Neural cell (in vitro differentiated cells): ENCODE data around the gene KRTAP8-1. TPM values are rescaled to one million over a fixed set of nuclear protein-coding genes. Genes with fewer than 3 reads are reported as not detected.

Experiments
- H2AFZ ChIP-seq: fragments of 200-600, 300-800 bp; sonication (generic), shearing (Covaris generic); 2 replicates; pipeline ENCODE4 v1.6.0; 2014; ENCODE audit warnings: low read depth, mild to moderate bottlenecking, antibody characterized with exemption, low read length, moderate library complexity
- H3F3A ChIP-seq: fragments of 200-600 bp; shearing (Covaris generic); 2 replicates; pipeline ENCODE4 v1.6.1; 2016; ENCODE audit warnings: mild to moderate bottlenecking, moderate library complexity, mixed read lengths, antibody characterized with exemption, low read length; ENCODE audit not compliant: insufficient read depth, poor library complexity, severe bottlenecking
- H3K27ac ChIP-seq: fragments of 200-600, 300-800 bp; sonication (generic), shearing (Covaris generic); 2 replicates; pipeline ENCODE4 v1.5.1; 2014; ENCODE audit warnings: mild to moderate bottlenecking, low read length, moderate library complexity
- H3K27me3 ChIP-seq: fragments of 300-800, 200-600 bp; sonication (generic), shearing (Covaris generic); 2 replicates; pipeline ENCODE4 v1.6.0; 2014; ENCODE audit warnings: mild to moderate bottlenecking, low read depth, low read length, moderate library complexity; ENCODE audit not compliant: insufficient read depth
- H3K36me3 ChIP-seq: fragments of 300-800, 200-600 bp; sonication (generic), shearing (Covaris generic); 2 replicates; pipeline ENCODE4 v1.5.1; 2014; ENCODE audit warnings: mild to moderate bottlenecking, antibody characterized with exemption, low read length, moderate library complexity; ENCODE audit not compliant: insufficient read depth
- H3K4me2 ChIP-seq: fragments of 300-800, 200-600 bp; sonication (generic), shearing (Covaris generic); 2 replicates; pipeline ENCODE4 v1.6.0; 2014; ENCODE audit warnings: mild to moderate bottlenecking, low read length
- H3K4me3 ChIP-seq: fragments of 300-800, 200-600 bp; sonication (generic), shearing (Covaris generic); 2 replicates; pipeline ENCODE4 v1.5.1; 2014; ENCODE audit warnings: mild to moderate bottlenecking, low read length, moderate library complexity
- H3K79me2 ChIP-seq: fragments of 200-600 bp; shearing (Covaris generic); replicated peaks from 2 replicates; pipeline ENCODE4 v1.6.0; 2014; ENCODE audit warnings: mild to moderate bottlenecking, low read length, moderate library complexity; ENCODE audit not compliant: insufficient read depth
- H3K9ac ChIP-seq: fragments of 300-800, 200-600 bp; sonication (generic), shearing (Covaris generic); 2 replicates; pipeline ENCODE4 v1.6.1; 2016; ENCODE audit warnings: mild to moderate bottlenecking, low read length, mixed read lengths
- H3K9me2 ChIP-seq: fragments of 200-600 bp; shearing (Covaris generic); 2 replicates; pipeline ENCODE4 v1.6.1; 2016; ENCODE audit warnings: mild to moderate bottlenecking, low read length, mixed read lengths; ENCODE audit not compliant: insufficient read depth
- H3K9me3 ChIP-seq: fragments of 200-600, 300-800 bp; sonication (generic), shearing (Covaris generic); 2 replicates; pipeline ENCODE4 v1.6.1; 2016; ENCODE audit warnings: mild to moderate bottlenecking, mixed run types, low read length, moderate library complexity, mixed read lengths
- H4K20me1 ChIP-seq: fragments of 200-600 bp; shearing (Covaris generic); 2 replicates; pipeline ENCODE4 v1.6.1; 2016; ENCODE audit warnings: mild to moderate bottlenecking, mixed run types; ENCODE audit not compliant: insufficient read depth
- EP300 ChIP-seq: fragments of 450-650 bp; conservative IDR thresholded peaks from 2 replicates; pipeline ENCODE4 v1.6.1; 2014; ENCODE audit warnings: antibody characterized with exemption, mild to moderate bottlenecking, moderate library complexity; ENCODE audit not compliant: poor library complexity, severe bottlenecking
- EZH2 ChIP-seq: fragments of 200-600, 300-800 bp; shearing (Covaris generic), sonication (generic); IDR thresholded peaks from 2 replicates; pipeline ENCODE4 v1.6.1; 2014; ENCODE audit warnings: antibody characterized with exemption, low read length, borderline replicate concordance, mild to moderate bottlenecking; ENCODE audit not compliant: insufficient read depth, poor library complexity, severe bottlenecking
- MXI1 ChIP-seq: fragments of 450-650 bp; conservative IDR thresholded peaks from 2 replicates; pipeline ENCODE4 v1.6.1; 2014; ENCODE audit warnings: antibody characterized with exemption, mild to moderate bottlenecking; ENCODE audit not compliant: poor library complexity, severe bottlenecking
- POLR2AphosphoS5 ChIP-seq: IDR thresholded peaks from 2 replicates; pipeline ENCODE4 v1.6.1; 2012
- RAD21 ChIP-seq: fragments of 450-650 bp; conservative IDR thresholded peaks from 2 replicates; pipeline ENCODE4 v1.6.1; 2014; ENCODE audit warnings: antibody characterized with exemption, mild to moderate bottlenecking, moderate library complexity
- SMC3 ChIP-seq: fragments of 450-650 bp; conservative IDR thresholded peaks from 2 replicates; pipeline ENCODE4 v1.6.1; 2014; ENCODE audit warnings: antibody characterized with exemption, mild to moderate bottlenecking, moderate library complexity; ENCODE audit not compliant: poor library complexity
- TAF1 ChIP-seq: IDR thresholded peaks from 2 replicates; pipeline ENCODE4 v1.6.1; 2012; ENCODE audit warnings: low read depth
- polyA plus RNA-seq: library from polyadenylated mRNA; depleted of rRNA; stranded (reverse); fragments of >200 nt; gene quantifications from 2 replicates; pipeline ENCODE4 v1.2.3, GENCODE V29; 2014
- TF ChIP-seq, protein P1 (sequence below): IDR thresholded peaks from 2 replicates; pipeline ENCODE4 v1.6.1; 2012; ENCODE audit warnings: borderline replicate concordance
- TF ChIP-seq, protein P2 (sequence below): fragments of 450-650 bp; IDR thresholded peaks from 2 replicates; pipeline ENCODE4 v1.5.1; 2014; ENCODE audit warnings: antibody characterized with exemption, mild to moderate bottlenecking, moderate library complexity; ENCODE audit not compliant: poor library complexity, severe bottlenecking

Gene KRTAP8-1
- polyA plus RNA-seq, 1 donor from 2014 or later: not detected

DNA sequence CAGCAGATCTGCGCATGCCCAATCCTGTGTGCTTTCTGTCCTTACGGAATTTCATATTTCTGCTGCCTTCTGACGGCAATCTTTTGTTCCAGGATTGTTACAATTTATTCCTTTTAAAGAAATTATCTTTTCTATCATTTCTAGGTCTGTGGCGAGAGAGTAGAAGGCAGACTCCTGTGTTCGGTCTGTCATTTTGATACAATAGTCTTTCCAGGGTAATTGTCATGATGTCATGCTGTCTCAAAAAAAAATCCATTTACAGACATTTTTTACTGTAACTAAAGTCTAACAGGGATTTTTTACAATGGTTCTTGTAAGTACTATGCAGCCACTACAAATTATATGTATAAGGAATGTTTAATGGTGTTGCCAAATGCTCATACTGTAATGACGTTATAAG lies 25.5 kb upstream of the KRTAP8-1 start:
- Histone ChIP-seq H3K9ac (peak overlapping the region; percentile 44), H3K9me2 (no peaks in the 10 kb centered on the region), H3K27me3 (no peaks in the 10 kb centered on the region), H4K20me1 (no peaks in the 10 kb centered on the region), H3F3A (no peaks in the 10 kb centered on the region), H3K27ac (peak overlapping the region; percentile 82), H3K36me3 (no peaks in the 10 kb centered on the region), H3K4me3 (peak overlapping the region; percentile 38), H3K4me2 (no peak overlapping the region), H3K79me2 (no peaks in the 10 kb centered on the region), H2AFZ (peak overlapping the region; percentile 0), H3K9me3 (no peaks in the 10 kb centered on the region)
- TF ChIP-seq EP300 (peak; percentile 89), POLR2AphosphoS5 (peak; percentile 51), TAF1 (no peak)
- TF ChIP-seq, protein P1, sequence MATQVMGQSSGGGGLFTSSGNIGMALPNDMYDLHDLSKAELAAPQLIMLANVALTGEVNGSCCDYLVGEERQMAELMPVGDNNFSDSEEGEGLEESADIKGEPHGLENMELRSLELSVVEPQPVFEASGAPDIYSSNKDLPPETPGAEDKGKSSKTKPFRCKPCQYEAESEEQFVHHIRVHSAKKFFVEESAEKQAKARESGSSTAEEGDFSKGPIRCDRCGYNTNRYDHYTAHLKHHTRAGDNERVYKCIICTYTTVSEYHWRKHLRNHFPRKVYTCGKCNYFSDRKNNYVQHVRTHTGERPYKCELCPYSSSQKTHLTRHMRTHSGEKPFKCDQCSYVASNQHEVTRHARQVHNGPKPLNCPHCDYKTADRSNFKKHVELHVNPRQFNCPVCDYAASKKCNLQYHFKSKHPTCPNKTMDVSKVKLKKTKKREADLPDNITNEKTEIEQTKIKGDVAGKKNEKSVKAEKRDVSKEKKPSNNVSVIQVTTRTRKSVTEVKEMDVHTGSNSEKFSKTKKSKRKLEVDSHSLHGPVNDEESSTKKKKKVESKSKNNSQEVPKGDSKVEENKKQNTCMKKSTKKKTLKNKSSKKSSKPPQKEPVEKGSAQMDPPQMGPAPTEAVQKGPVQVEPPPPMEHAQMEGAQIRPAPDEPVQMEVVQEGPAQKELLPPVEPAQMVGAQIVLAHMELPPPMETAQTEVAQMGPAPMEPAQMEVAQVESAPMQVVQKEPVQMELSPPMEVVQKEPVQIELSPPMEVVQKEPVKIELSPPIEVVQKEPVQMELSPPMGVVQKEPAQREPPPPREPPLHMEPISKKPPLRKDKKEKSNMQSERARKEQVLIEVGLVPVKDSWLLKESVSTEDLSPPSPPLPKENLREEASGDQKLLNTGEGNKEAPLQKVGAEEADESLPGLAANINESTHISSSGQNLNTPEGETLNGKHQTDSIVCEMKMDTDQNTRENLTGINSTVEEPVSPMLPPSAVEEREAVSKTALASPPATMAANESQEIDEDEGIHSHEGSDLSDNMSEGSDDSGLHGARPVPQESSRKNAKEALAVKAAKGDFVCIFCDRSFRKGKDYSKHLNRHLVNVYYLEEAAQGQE: peak; percentile 51

DNA sequence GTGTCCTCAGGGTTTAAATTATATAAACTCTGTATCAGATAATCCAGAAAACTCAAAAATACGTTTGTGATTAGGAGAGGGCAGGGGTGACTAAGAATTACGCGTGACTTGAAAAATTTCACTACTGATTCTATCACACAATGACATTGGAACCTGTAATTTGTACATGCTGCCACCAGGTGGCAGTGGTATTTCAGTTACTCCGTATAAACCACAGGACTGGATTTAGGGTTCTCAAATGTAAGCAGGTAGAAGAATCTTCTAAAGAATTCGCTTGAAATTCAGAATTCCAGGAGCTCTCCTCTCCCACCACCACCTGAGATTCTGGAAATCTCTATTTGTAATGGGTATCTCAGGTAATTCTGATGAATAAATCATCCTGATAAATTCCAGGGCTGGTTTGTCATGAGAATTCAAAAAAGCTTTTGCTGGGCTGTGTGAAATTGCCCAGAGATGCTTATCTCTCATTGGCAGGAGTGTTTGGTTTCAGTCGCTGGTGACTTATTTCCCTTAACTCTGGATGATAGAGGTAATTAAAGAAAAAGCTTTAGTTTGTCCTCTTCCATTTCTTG lies 18.2 kb upstream of the KRTAP8-1 start:
- Histone ChIP-seq H3K4me2 (no peak overlapping the region), H3K36me3 (no peaks in the 10 kb centered on the region), H4K20me1 (no peaks in the 10 kb centered on the region), H3K27ac (no peak overlapping the region), H3F3A (no peaks in the 10 kb centered on the region), H3K4me3 (no peak overlapping the region), H3K9me2 (no peaks in the 10 kb centered on the region), H2AFZ (no peak overlapping the region), H3K9me3 (peaks cover 3% of the 10 kb centered on the region), H3K79me2 (no peaks in the 10 kb centered on the region), H3K27me3 (no peaks in the 10 kb centered on the region), H3K9ac (no peak overlapping the region)
- TF ChIP-seq TAF1: no peak
- TF ChIP-seq, protein P1: no peak
- no peak for TF ChIP-seq MXI1
- TF ChIP-seq SMC3: no peak
- TF ChIP-seq, protein P2, sequence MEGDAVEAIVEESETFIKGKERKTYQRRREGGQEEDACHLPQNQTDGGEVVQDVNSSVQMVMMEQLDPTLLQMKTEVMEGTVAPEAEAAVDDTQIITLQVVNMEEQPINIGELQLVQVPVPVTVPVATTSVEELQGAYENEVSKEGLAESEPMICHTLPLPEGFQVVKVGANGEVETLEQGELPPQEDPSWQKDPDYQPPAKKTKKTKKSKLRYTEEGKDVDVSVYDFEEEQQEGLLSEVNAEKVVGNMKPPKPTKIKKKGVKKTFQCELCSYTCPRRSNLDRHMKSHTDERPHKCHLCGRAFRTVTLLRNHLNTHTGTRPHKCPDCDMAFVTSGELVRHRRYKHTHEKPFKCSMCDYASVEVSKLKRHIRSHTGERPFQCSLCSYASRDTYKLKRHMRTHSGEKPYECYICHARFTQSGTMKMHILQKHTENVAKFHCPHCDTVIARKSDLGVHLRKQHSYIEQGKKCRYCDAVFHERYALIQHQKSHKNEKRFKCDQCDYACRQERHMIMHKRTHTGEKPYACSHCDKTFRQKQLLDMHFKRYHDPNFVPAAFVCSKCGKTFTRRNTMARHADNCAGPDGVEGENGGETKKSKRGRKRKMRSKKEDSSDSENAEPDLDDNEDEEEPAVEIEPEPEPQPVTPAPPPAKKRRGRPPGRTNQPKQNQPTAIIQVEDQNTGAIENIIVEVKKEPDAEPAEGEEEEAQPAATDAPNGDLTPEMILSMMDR: no peak
- no peak for TF ChIP-seq RAD21
- TF ChIP-seq POLR2AphosphoS5: no peak
- TF ChIP-seq EP300: no peak
- TF ChIP-seq EZH2: no peak
